Muscle of leg (tissue), 11 donors: ENCODE results near the gene ZNF608. TPM values are rescaled to one million over a fixed set of nuclear protein-coding genes. Genes with fewer than 3 reads are reported as not detected.

Experiments
- DNase-seq: peaks from one replicate; pipeline ENCODE4 v3.0.0; 2013
- H3K27ac ChIP-seq: one replicate; pipeline ENCODE4 v1.5.1; 2013; ENCODE audit warnings: mild to moderate bottlenecking, low read length, control low read depth
- H3K27me3 ChIP-seq: one replicate; pipeline ENCODE4 v1.6.1; 2013; ENCODE audit warnings: low read length; ENCODE audit not compliant: control insufficient read depth, insufficient read depth
- H3K36me3 ChIP-seq: one replicate; pipeline ENCODE4 v1.6.1; 2013; ENCODE audit warnings: low read length; ENCODE audit not compliant: control insufficient read depth, insufficient read depth
- H3K4me1 ChIP-seq: one replicate; pipeline ENCODE4 v1.6.1; 2013; ENCODE audit warnings: low read length; ENCODE audit not compliant: control insufficient read depth, insufficient read depth
- H3K4me3 ChIP-seq: one replicate; pipeline ENCODE4 v1.5.1; 2013; ENCODE audit warnings: low read length, control low read depth
- H3K9me3 ChIP-seq: replicated peaks from 2 replicates; pipeline ENCODE4 v1.6.1; 2013; ENCODE audit warnings: low read depth, low read length; ENCODE audit not compliant: control insufficient read depth
- WGBS: methylation state at CpG from one replicate; pipeline ENCODE4 v1.1.5; 2013; ENCODE audit warnings: missing lambda C conversion rate; ENCODE audit not compliant: insufficient coverage; 5-methylcytosine and 5-hydroxymethylcytosine counted together
- polyA plus RNA-seq, 8 donors: library from polyadenylated mRNA; unstranded; fragments of 120-200 nt; gene quantifications; one replicate each; pipeline versions ENCODE4 v1.2.1 to v1.2.3, GENCODE V29; 2013; ENCODE audit warnings: inconsistent platforms in 1 of 8, low replicate concordance in 1 of 8; ENCODE audit not compliant: insufficient read length in 8 of 8, insufficient read depth in 1 of 8
- total RNA-seq: library from RNA; stranded (reverse); fragments of 120-200 nt; gene quantifications from one replicate; pipeline ENCODE4 v1.2.4, GENCODE V29; 2013

The ZNF608 gene
- total and polyA plus RNA-seq, 9 donors, result 16.3 to 27.5 (median 20.5) TPM

DNA sequence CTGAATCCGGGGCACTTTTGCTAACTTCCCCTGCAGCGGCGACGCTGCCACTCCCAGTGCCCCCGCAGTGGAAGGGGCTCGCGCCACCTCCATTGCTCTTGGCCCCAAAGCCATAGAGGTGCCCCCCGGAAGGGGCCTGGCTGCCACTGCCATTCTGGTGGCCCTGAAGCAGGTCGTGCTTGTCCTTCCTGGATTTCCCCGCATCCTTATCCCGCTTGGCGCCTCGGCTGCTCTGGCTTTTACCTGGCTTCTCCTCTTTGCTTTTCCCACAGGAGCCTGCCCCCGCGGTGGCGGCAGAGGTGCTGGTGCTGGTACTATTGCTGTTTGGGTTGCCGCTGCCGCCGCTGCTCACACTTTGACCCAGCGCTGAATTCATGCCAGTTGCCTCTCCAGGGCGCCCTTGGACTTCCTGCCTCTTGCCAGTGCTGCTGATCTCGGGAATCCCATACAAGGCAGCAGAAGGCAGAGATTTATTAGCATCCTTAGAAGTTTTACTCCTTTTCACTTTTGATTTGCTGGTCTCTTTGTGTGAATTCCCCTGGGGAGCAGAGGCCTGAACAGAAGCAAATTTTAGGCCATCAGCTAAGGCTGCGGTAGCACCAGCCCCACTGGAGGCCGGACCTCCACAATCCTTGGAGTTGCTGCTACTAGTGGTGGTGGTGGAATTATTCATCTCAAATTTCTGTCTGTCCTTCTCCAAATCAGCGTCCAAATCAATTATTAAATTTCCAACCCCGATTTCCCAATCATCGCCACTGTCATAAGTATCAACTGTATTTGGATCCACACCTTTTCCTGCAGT, 2.1 kb downstream of the ZNF608 start:
- 5% methylated on average over 15 of the region's 27 CpGs for WGBS
- H3K27ac ChIP-seq, result peak overlapping the region; percentile 98
- peak overlapping the region; percentile 65 for H3K4me3 ChIP-seq
- H3K9me3 ChIP-seq, result no peaks in the 10 kb centered on the region
- H3K4me1 ChIP-seq, result peaks cover 32% of the 10 kb centered on the region
- peak; percentile 71 for DNase-seq
- H3K27me3 ChIP-seq, result no peaks in the 10 kb centered on the region
- no peaks in the 10 kb centered on the region for H3K36me3 ChIP-seq

- peak; percentile 53 for DNase-seq
- WGBS, result 10% methylated on average over 2 of the region's 5 CpGs
- Histone ChIP-seq H3K9me3 (no peaks in the 10 kb centered on the region), H3K4me1 (peaks cover 34% of the 10 kb centered on the region), H3K27me3 (no peaks in the 10 kb centered on the region), H3K4me3 (peak overlapping the region; percentile 65), H3K27ac (peak overlapping the region; percentile 98), H3K36me3 (no peaks in the 10 kb centered on the region)
Observed at GRCh38 chr5:124743602-124744169, 2.8 kb downstream of the ZNF608 start.

GRCh38 chr5:124742983-124743601, 3.3 kb downstream of the ZNF608 start:
- 7% methylated on average over 3 of the region's 8 CpGs for WGBS
- Histone ChIP-seq H3K4me3 (peak overlapping the region; percentile 65), H3K9me3 (no peaks in the 10 kb centered on the region), H3K4me1 (peaks cover 35% of the 10 kb centered on the region), H3K36me3 (no peaks in the 10 kb centered on the region), H3K27ac (peak overlapping the region; percentile 98), H3K27me3 (no peaks in the 10 kb centered on the region)
- peak; percentile 61 for DNase-seq

- Histone ChIP-seq H3K4me3 (peak overlapping the region; percentile 65), H3K27me3 (no peaks in the 10 kb centered on the region), H3K4me1 (peaks cover 35% of the 10 kb centered on the region), H3K36me3 (no peaks in the 10 kb centered on the region), H3K27ac (peak overlapping the region; percentile 98), H3K9me3 (no peaks in the 10 kb centered on the region)
- no CpG with 5 or more reads among the region's 4 CpGs for WGBS
- DNase-seq, result no peak
Observed at GRCh38 chr5:124742521-124742920, 3.9 kb downstream of the ZNF608 start.

DNA sequence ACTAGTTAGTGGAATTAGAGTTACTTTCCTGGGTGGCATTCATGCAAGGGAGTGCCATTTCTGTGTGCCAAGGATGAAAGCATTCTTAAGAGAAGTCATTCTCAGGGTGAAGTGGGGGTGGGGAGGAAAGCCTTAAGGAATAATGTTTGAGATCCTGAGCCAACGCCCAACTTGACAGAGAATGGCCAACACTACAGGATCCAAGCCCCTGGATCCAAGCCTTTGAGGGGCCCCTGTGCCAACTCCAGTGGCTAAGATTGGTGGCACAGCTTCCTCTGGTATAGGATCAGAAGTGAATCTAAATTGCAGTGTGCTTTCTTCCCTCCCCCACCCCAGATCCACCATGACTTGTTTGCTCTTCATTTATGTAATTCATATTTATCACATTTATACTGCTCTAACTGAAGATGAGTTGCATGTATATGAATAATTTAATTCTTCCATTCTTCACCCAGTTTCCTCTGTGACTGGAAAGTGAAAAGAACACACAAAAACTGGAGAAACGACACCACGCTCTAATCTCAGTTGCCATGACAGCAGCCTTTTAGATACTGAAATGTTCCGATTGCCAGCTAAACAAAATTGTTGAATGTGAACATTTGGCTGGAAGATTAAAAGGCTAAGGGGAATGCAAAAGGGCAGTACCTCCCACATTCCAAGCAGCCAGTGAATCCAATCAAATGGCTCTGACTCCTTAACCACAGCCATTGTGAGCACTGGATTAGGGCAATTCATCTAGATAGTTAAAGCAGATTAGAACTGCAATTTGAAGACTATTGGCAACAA, 4.5 kb downstream of the ZNF608 start:
- peaks cover 35% of the 10 kb centered on the region for H3K4me1 ChIP-seq
- no peaks in the 10 kb centered on the region for H3K36me3 ChIP-seq
- DNase-seq, result peak; percentile 71
- H3K9me3 ChIP-seq, result no peaks in the 10 kb centered on the region
- 71% methylated on average over 3 of the region's 4 CpGs for WGBS
- peak overlapping the region; percentile 6 for H3K4me3 ChIP-seq
- H3K27ac ChIP-seq, result peak overlapping the region; percentile 98
- H3K27me3 ChIP-seq, result no peaks in the 10 kb centered on the region

- no peak overlapping the region for H3K4me3 ChIP-seq
- H3K4me1 ChIP-seq, result peaks cover 35% of the 10 kb centered on the region
- H3K27ac ChIP-seq, result no peak overlapping the region
- no peak for DNase-seq
- WGBS, result 100% methylated on average over 1 of the region's 4 CpGs
- no peaks in the 10 kb centered on the region for H3K36me3 ChIP-seq
- no peaks in the 10 kb centered on the region for H3K9me3 ChIP-seq
- no peaks in the 10 kb centered on the region for H3K27me3 ChIP-seq
Observed at GRCh38 chr5:124740991-124741583, 5.4 kb downstream of the ZNF608 start.

- DNase-seq, result no peak
- Histone ChIP-seq H3K4me1 (peaks cover 37% of the 10 kb centered on the region), H3K27ac (peak overlapping the region; percentile 18), H3K36me3 (no peaks in the 10 kb centered on the region), H3K4me3 (no peak overlapping the region), H3K27me3 (no peaks in the 10 kb centered on the region), H3K9me3 (no peaks in the 10 kb centered on the region)
- no CpG with 5 or more reads among the region's 4 CpGs for WGBS
Observed at GRCh38 chr5:124740071-124740470, 6.4 kb downstream of the ZNF608 start.

DNA sequence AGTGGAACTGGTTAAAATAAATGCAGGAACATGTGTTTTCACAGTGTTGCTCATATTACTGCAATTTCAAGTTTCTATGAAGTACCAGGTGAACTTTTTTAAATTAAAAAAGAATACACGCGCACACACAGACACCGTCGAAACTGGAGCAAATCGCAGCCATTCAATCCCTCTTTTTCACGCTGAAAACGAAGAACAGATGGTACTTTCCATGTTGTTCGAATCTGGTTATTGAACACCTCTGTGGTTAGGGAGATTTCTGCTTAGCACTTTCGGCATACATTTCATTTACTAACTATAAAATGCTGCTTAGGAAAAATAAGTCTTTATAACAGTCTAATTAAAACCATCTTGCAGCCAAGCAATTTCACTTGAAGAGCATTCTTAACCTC, 6.8 kb downstream of the ZNF608 start:
- no peaks in the 10 kb centered on the region for H3K9me3 ChIP-seq
- DNase-seq, result no peak
- H3K27ac ChIP-seq, result peak overlapping the region; percentile 18
- H3K4me3 ChIP-seq, result no peak overlapping the region
- WGBS, result no CpG with 5 or more reads among the region's 9 CpGs
- H3K36me3 ChIP-seq, result no peaks in the 10 kb centered on the region
- H3K4me1 ChIP-seq, result peaks cover 36% of the 10 kb centered on the region
- H3K27me3 ChIP-seq, result no peaks in the 10 kb centered on the region

DNA sequence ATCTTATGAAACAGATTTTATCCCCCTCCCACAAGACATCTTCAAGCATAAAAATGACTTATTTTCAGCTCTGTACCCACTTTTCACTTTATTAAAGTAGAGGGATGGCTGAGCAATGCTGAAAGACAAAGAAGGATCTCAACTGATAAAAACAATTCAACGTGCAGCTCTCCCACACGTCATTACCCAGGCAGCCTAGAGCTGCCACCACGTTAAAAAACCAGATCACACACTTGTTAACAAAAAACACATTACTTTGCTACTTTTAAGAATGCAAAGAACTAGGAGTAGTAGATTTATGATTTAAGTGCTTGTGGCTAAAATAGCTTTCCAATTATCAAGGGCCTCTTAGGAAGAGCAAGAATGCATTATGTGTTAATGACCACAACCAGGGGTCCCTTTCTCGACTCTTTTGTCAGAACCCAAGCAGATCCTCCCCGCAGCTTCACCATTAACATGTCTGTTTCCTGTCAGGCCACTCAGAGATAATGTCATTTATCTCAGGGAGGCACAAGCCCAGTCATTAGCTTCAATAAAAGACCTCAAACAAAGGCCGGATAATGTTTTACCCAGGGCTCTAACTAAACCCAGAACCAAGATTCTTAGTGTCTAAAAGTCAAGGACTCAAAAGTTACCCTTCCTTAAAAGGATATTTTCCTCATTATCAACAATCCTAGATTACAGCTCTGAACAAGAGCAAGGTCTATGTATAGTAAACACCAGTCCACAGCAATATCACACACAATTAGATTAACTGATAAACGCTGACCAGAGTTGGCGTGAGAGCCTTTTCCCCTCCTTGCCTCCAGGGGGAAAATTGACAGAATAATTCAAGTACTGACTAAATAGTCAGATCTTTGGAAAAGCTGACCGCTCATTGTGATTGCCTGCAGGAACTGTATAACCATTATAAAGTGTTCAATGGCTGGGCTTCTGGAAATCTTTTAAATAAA, 7.5 kb downstream of the ZNF608 start:
- H3K4me3 ChIP-seq, result no peak overlapping the region
- no peaks in the 10 kb centered on the region for H3K9me3 ChIP-seq
- H3K4me1 ChIP-seq, result peaks cover 32% of the 10 kb centered on the region
- 66% methylated on average over 2 of the region's 9 CpGs for WGBS
- H3K27ac ChIP-seq, result peak overlapping the region; percentile 50
- DNase-seq, result peak; percentile 55
- H3K36me3 ChIP-seq, result no peaks in the 10 kb centered on the region
- no peaks in the 10 kb centered on the region for H3K27me3 ChIP-seq
